WTC11 (cell line): ENCODE results near the gene RAB26. TPM values are rescaled to one million over a fixed set of nuclear protein-coding genes. Genes with fewer than 3 reads are reported as not detected.
A peak's percentile ranks its signal among the peaks of the same experiment; 100 is the strongest.

ENCODE experiments used
- ATAC-seq: fragments of 200-7000 bp; cut with Tn5 transposase; 2 replicates; pipeline ENCODE4 v1.10.0; 2021; ENCODE audit warnings: mild to moderate bottlenecking, moderate library complexity
- CTCF ChIA-PET: fragments of 300-600 bp; sonication (Branson Sonifier 250); formaldehyde crosslinking; loops from one replicate; lab custom pipeline; 2021; ENCODE audit warnings: antibody characterized with exemption; lab: Charles Lee
- POLR2A ChIA-PET: fragments of 350-600 bp; sonication (Branson Sonifier 250); formaldehyde crosslinking; loops from one replicate; lab custom pipeline; 2021; ENCODE audit warnings: antibody characterized with exemption; lab: Charles Lee
- DNase-seq: peaks from one replicate; pipeline ENCODE4 v3.0.0; 2021; ENCODE audit warnings: low spot score
- H3K27ac Mint-ChIP-seq: 2 replicates; pipeline ENCODE4 v1.8.0; 2021; ENCODE audit warnings: mixed read lengths
- H3K27me3 Mint-ChIP-seq: 2 replicates; pipeline ENCODE4 v1.8.0; 2021; ENCODE audit warnings: low read depth, mild to moderate bottlenecking, moderate library complexity, mixed read lengths
- H3K36me3 Mint-ChIP-seq: 2 replicates; pipeline ENCODE4 v1.8.0; 2021; ENCODE audit warnings: mixed read lengths
- H3K4me1 Mint-ChIP-seq: 2 replicates; pipeline ENCODE4 v1.8.0; 2022; ENCODE audit warnings: mixed read lengths
- H3K4me3 Mint-ChIP-seq: 2 replicates; pipeline ENCODE4 v1.8.0; 2021; ENCODE audit warnings: mild to moderate bottlenecking, moderate library complexity, mixed read lengths
- H3K9me3 Mint-ChIP-seq: 2 replicates; pipeline ENCODE4 v1.8.0; 2021; ENCODE audit warnings: mixed read lengths
- ATF1 ChIP-seq: sonication (generic); formaldehyde crosslinking; IDR thresholded peaks from 2 replicates; pipeline ENCODE4 v1.8.1; 2023; ENCODE audit warnings: mild to moderate bottlenecking, moderate library complexity, missing genetic modification reagents
- CREB1 ChIP-seq: sonication (generic); formaldehyde crosslinking; IDR thresholded peaks from 2 replicates; pipeline ENCODE4 v1.8.0; 2023; ENCODE audit warnings: mild to moderate bottlenecking, missing genetic modification reagents
- CREM ChIP-seq: sonication (generic); formaldehyde crosslinking; IDR thresholded peaks from 2 replicates; pipeline ENCODE4 v1.8.1; 2022; ENCODE audit warnings: mild to moderate bottlenecking, missing genetic modification reagents, moderate library complexity
- ETV6 ChIP-seq: sonication (generic); formaldehyde crosslinking; IDR thresholded peaks from 2 replicates; pipeline ENCODE4 v1.8.1; 2022; ENCODE audit warnings: mild to moderate bottlenecking, missing genetic modification reagents
- GABPB1 ChIP-seq: sonication (generic); formaldehyde crosslinking; IDR thresholded peaks from 2 replicates; pipeline ENCODE4 v1.8.1; 2023; ENCODE audit warnings: mild to moderate bottlenecking, missing genetic modification reagents
- JAZF1 ChIP-seq: fragments of 250-450 bp; sonication (Bioruptor Pico); IDR thresholded peaks from 2 replicates; pipeline ENCODE4 v1.9.0; 2021; ENCODE audit warnings: moderate library complexity, mild to moderate bottlenecking, inconsistent platforms
- NR2C2 ChIP-seq: sonication (generic); formaldehyde crosslinking; IDR thresholded peaks from 2 replicates; pipeline ENCODE4 v1.8.0; 2022; ENCODE audit warnings: mild to moderate bottlenecking, missing genetic modification reagents
- SMAD4 ChIP-seq: sonication (generic); formaldehyde crosslinking; IDR thresholded peaks from 2 replicates; pipeline ENCODE4 v1.8.0; 2022; ENCODE audit warnings: mild to moderate bottlenecking, missing genetic modification reagents
- ZBTB21 ChIP-seq: sonication (generic); formaldehyde crosslinking; IDR thresholded peaks from 2 replicates; pipeline ENCODE4 v1.8.1; 2023; ENCODE audit warnings: mild to moderate bottlenecking, missing genetic modification reagents, borderline replicate concordance
- ZNF138 ChIP-seq: sonication (generic); formaldehyde crosslinking; conservative IDR thresholded peaks from 2 replicates; pipeline ENCODE4 v1.8.1; 2022; ENCODE audit warnings: mild to moderate bottlenecking, moderate library complexity, missing genetic modification reagents
- ZNF219 ChIP-seq: sonication (generic); formaldehyde crosslinking; IDR thresholded peaks from 2 replicates; pipeline ENCODE4 v1.8.0; 2023; ENCODE audit warnings: missing genetic modification reagents, mild to moderate bottlenecking, borderline replicate concordance
- ZNF263 ChIP-seq: sonication (generic); formaldehyde crosslinking; IDR thresholded peaks from 2 replicates; pipeline ENCODE4 v1.8.1; 2022; ENCODE audit warnings: low read depth, mild to moderate bottlenecking, moderate library complexity, missing genetic modification reagents
- ZNF317 ChIP-seq: sonication (generic); formaldehyde crosslinking; IDR thresholded peaks from 2 replicates; pipeline ENCODE4 v1.8.1; 2023; ENCODE audit warnings: low read depth, mild to moderate bottlenecking, moderate library complexity, missing genetic modification reagents, borderline replicate concordance
- total RNA-seq: library from RNA; stranded (reverse); gene quantifications from 3 replicates; pipeline ENCODE4 v1.2.3, GENCODE V29; 2021
- TF ChIP-seq, protein P1 (sequence below): sonication (generic); formaldehyde crosslinking; IDR thresholded peaks from 2 replicates; pipeline ENCODE4 v1.8.1; 2022; ENCODE audit warnings: low read depth, mild to moderate bottlenecking, moderate library complexity, missing genetic modification reagents, borderline replicate concordance
- TF ChIP-seq, protein P2 (sequence below): sonication (generic); formaldehyde crosslinking; IDR thresholded peaks from 2 replicates; pipeline ENCODE4 v1.8.0; 2022; ENCODE audit warnings: mild to moderate bottlenecking, missing genetic modification reagents
- TF ChIP-seq, protein P3 (sequence below): fragments of 250-450 bp; sonication (Bioruptor Pico); IDR thresholded peaks from 2 replicates; pipeline ENCODE4 v1.9.0; 2021; ENCODE audit warnings: mild to moderate bottlenecking, borderline replicate concordance
- TF ChIP-seq, protein P4 (sequence below): sonication (generic); formaldehyde crosslinking; IDR thresholded peaks from 2 replicates; pipeline ENCODE4 v1.8.0; 2023; ENCODE audit warnings: missing genetic modification reagents, mild to moderate bottlenecking, borderline replicate concordance
- TF ChIP-seq, protein P5 (sequence below): sonication (generic); formaldehyde crosslinking; IDR thresholded peaks from 2 replicates; pipeline ENCODE4 v1.8.0; 2022; ENCODE audit warnings: mild to moderate bottlenecking, missing genetic modification reagents
- TF ChIP-seq, protein P6 (sequence below): sonication (generic); formaldehyde crosslinking; IDR thresholded peaks from 2 replicates; pipeline ENCODE4 v1.8.0; 2022; ENCODE audit warnings: missing genetic modification reagents

RAB26 gene
- total RNA-seq, 1 experiment from 2014 or later = 7.3 TPM

DNA sequence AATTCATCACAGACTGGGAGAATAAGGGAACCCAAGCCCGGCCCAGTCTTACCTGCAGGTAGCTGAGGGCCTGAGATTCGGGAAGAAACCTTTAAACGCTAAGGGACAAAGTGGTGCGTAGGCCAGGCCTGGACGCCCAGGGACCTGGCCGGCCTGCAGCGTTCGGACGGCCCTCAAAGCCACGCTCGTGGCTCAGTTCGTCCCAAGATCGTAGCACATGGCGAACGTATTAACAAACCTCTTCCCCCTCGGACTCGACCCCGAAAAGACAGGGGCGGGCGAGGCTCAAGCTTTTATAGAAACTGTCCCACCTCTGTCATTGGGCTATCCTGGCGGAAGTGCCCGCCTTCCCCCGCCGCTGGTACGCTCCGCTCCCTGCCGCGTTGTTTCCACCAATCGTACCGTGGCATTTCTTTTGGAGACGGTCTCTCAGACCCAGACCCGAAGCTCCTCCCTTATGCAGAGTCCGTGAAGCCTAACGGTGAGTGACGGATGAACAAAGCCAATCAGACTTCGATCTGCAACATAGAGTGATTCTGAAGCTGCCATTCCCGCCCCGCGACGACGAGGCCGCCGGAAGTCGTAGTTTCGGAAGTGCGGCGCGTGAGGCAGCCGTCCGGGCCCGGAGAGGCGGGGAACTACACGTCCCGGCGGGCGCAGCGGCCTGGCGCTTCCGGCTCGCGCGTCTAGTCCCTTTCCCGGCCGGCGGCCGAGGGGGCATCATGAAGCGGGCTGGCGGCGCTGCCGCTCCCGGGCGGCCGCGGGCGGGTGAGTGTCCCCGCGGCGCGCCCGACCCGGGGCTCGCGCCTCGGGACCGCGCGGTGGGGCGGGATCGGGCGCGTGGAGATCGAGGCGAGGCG is 6.9 kb downstream of the RAB26 start, which contains the start of gene TRAF7:
Gene TRAF7, plus strand, starts transcription at position 692 of the 860 bp plus-strand sequence. CDS start 8,139 bp downstream, outside the sequence.
- H3K4me1 Mint-ChIP-seq = peaks cover 50% of the 10 kb centered on the region
- ChIA-PET POLR2A (interaction anchor here (0.6 to 1.5 kb wide), 26 partner anchors 9 to 373 kb away, joined by 3 to 10 read pairs (median 4); partner anchors contain the start of genes AMDHD2, BRICD5, ECI1 and GFER), CTCF (interaction anchor here (0.6 to 1.7 kb wide), 12 partner anchors 9 to 1629 kb away, joined by 3 to 16 read pairs (median 4); partner anchors contain the start of gene MAPK8IP3)
- H3K36me3 Mint-ChIP-seq = peaks cover 35% of the 10 kb centered on the region
- ATAC-seq (peak; percentile 72), DNase-seq (peak; percentile 99)
- no peaks in the 10 kb centered on the region for H3K9me3 Mint-ChIP-seq
- H3K27me3 Mint-ChIP-seq = no peaks in the 10 kb centered on the region; the same call in 1 of the 2 replicates
- H3K4me3 Mint-ChIP-seq = peak within 1 kb of the TSS; percentile 99
- H3K27ac Mint-ChIP-seq = peak within 1 kb of the TSS; percentile 94
- TF ChIP-seq NR2C2 (CRISPR knock-in tag) = no peak
- TF ChIP-seq JAZF1 (CRISPR knock-in tag) = 0 out of 2 replicates have a peak, but pooled peaks have one; percentile 52
- TF ChIP-seq ZNF219 (CRISPR knock-in tag) = no peak
- TF ChIP-seq CREM = peak; percentile 32
- TF ChIP-seq, protein P1, sequence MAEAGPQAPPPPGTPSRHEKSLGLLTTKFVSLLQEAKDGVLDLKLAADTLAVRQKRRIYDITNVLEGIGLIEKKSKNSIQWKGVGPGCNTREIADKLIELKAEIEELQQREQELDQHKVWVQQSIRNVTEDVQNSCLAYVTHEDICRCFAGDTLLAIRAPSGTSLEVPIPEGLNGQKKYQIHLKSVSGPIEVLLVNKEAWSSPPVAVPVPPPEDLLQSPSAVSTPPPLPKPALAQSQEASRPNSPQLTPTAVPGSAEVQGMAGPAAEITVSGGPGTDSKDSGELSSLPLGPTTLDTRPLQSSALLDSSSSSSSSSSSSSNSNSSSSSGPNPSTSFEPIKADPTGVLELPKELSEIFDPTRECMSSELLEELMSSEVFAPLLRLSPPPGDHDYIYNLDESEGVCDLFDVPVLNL = no peak
- TF ChIP-seq, protein P2, sequence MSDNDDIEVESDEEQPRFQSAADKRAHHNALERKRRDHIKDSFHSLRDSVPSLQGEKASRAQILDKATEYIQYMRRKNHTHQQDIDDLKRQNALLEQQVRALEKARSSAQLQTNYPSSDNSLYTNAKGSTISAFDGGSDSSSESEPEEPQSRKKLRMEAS (CRISPR knock-in tag) = peak; percentile 88
- 0 out of 2 replicates have a peak, but pooled peaks have one; percentile 55 for TF ChIP-seq ZNF317
- 0 out of 2 replicates have a peak, but pooled peaks have one; percentile 36 for TF ChIP-seq CREB1 (CRISPR knock-in tag)
- TF ChIP-seq SMAD4 (CRISPR knock-in tag) = 0 out of 2 replicates have a peak, but pooled peaks have one; percentile 1
- TF ChIP-seq, protein P3, sequence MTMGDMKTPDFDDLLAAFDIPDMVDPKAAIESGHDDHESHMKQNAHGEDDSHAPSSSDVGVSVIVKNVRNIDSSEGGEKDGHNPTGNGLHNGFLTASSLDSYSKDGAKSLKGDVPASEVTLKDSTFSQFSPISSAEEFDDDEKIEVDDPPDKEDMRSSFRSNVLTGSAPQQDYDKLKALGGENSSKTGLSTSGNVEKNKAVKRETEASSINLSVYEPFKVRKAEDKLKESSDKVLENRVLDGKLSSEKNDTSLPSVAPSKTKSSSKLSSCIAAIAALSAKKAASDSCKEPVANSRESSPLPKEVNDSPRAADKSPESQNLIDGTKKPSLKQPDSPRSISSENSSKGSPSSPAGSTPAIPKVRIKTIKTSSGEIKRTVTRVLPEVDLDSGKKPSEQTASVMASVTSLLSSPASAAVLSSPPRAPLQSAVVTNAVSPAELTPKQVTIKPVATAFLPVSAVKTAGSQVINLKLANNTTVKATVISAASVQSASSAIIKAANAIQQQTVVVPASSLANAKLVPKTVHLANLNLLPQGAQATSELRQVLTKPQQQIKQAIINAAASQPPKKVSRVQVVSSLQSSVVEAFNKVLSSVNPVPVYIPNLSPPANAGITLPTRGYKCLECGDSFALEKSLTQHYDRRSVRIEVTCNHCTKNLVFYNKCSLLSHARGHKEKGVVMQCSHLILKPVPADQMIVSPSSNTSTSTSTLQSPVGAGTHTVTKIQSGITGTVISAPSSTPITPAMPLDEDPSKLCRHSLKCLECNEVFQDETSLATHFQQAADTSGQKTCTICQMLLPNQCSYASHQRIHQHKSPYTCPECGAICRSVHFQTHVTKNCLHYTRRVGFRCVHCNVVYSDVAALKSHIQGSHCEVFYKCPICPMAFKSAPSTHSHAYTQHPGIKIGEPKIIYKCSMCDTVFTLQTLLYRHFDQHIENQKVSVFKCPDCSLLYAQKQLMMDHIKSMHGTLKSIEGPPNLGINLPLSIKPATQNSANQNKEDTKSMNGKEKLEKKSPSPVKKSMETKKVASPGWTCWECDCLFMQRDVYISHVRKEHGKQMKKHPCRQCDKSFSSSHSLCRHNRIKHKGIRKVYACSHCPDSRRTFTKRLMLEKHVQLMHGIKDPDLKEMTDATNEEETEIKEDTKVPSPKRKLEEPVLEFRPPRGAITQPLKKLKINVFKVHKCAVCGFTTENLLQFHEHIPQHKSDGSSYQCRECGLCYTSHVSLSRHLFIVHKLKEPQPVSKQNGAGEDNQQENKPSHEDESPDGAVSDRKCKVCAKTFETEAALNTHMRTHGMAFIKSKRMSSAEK (CRISPR knock-in tag) = peak; percentile 89
- TF ChIP-seq ZNF263 (CRISPR knock-in tag) = no peak
- peak; percentile 93 for TF ChIP-seq ETV6
- TF ChIP-seq GABPB1 (CRISPR knock-in tag) = peak; percentile 58; the same call in 1 of the 2 replicates
- TF ChIP-seq ZBTB21 (CRISPR knock-in tag) = peak; percentile 80
- TF ChIP-seq ATF1 = peak; percentile 84; the same call in 1 of the 2 replicates
- TF ChIP-seq, protein P4, sequence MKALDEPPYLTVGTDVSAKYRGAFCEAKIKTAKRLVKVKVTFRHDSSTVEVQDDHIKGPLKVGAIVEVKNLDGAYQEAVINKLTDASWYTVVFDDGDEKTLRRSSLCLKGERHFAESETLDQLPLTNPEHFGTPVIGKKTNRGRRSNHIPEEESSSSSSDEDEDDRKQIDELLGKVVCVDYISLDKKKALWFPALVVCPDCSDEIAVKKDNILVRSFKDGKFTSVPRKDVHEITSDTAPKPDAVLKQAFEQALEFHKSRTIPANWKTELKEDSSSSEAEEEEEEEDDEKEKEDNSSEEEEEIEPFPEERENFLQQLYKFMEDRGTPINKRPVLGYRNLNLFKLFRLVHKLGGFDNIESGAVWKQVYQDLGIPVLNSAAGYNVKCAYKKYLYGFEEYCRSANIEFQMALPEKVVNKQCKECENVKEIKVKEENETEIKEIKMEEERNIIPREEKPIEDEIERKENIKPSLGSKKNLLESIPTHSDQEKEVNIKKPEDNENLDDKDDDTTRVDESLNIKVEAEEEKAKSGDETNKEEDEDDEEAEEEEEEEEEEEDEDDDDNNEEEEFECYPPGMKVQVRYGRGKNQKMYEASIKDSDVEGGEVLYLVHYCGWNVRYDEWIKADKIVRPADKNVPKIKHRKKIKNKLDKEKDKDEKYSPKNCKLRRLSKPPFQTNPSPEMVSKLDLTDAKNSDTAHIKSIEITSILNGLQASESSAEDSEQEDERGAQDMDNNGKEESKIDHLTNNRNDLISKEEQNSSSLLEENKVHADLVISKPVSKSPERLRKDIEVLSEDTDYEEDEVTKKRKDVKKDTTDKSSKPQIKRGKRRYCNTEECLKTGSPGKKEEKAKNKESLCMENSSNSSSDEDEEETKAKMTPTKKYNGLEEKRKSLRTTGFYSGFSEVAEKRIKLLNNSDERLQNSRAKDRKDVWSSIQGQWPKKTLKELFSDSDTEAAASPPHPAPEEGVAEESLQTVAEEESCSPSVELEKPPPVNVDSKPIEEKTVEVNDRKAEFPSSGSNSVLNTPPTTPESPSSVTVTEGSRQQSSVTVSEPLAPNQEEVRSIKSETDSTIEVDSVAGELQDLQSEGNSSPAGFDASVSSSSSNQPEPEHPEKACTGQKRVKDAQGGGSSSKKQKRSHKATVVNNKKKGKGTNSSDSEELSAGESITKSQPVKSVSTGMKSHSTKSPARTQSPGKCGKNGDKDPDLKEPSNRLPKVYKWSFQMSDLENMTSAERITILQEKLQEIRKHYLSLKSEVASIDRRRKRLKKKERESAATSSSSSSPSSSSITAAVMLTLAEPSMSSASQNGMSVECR (CRISPR knock-in tag) = peak; percentile 71; the same call in 1 of the 2 replicates
- TF ChIP-seq, protein P5, sequence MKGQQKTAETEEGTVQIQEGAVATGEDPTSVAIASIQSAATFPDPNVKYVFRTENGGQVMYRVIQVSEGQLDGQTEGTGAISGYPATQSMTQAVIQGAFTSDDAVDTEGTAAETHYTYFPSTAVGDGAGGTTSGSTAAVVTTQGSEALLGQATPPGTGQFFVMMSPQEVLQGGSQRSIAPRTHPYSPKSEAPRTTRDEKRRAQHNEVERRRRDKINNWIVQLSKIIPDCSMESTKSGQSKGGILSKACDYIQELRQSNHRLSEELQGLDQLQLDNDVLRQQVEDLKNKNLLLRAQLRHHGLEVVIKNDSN (CRISPR knock-in tag) = peak; percentile 57
- TF ChIP-seq ZNF138 (CRISPR knock-in tag) = no peak
- TF ChIP-seq, protein P6, sequence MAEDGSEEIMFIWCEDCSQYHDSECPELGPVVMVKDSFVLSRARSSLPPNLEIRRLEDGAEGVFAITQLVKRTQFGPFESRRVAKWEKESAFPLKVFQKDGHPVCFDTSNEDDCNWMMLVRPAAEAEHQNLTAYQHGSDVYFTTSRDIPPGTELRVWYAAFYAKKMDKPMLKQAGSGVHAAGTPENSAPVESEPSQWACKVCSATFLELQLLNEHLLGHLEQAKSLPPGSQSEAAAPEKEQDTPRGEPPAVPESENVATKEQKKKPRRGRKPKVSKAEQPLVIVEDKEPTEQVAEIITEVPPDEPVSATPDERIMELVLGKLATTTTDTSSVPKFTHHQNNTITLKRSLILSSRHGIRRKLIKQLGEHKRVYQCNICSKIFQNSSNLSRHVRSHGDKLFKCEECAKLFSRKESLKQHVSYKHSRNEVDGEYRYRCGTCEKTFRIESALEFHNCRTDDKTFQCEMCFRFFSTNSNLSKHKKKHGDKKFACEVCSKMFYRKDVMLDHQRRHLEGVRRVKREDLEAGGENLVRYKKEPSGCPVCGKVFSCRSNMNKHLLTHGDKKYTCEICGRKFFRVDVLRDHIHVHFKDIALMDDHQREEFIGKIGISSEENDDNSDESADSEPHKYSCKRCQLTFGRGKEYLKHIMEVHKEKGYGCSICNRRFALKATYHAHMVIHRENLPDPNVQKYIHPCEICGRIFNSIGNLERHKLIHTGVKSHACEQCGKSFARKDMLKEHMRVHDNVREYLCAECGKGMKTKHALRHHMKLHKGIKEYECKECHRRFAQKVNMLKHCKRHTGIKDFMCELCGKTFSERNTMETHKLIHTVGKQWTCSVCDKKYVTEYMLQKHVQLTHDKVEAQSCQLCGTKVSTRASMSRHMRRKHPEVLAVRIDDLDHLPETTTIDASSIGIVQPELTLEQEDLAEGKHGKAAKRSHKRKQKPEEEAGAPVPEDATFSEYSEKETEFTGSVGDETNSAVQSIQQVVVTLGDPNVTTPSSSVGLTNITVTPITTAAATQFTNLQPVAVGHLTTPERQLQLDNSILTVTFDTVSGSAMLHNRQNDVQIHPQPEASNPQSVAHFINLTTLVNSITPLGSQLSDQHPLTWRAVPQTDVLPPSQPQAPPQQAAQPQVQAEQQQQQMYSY (CRISPR knock-in tag) = peak; percentile 34; the same call in 1 of the 2 replicates
